HEK293 (cell line): Measurements from ENCODE around the gene BEX2.

Source experiments
- EGR2 ChIP-seq: fragments of 450-650 bp; formaldehyde crosslinking; IDR thresholded peaks from 2 replicates; pipeline ENCODE4 v1.5.1; 2016; ENCODE audit warnings: low read depth, missing biosample characterization, missing genetic modification characterization
- GLIS2 ChIP-seq: fragments of 450-650 bp; formaldehyde crosslinking; IDR thresholded peaks from 2 replicates; pipeline ENCODE4 v1.5.1; 2016; ENCODE audit warnings: missing biosample characterization, missing genetic modification characterization
- KLF16 ChIP-seq: fragments of 450-650 bp; formaldehyde crosslinking; IDR thresholded peaks from 2 replicates; pipeline ENCODE4 v1.5.1; 2017; ENCODE audit warnings: missing biosample characterization, missing genetic modification characterization
- KLF8 ChIP-seq: fragments of 450-650 bp; formaldehyde crosslinking; IDR thresholded peaks from 2 replicates; pipeline ENCODE4 v1.5.1; 2016; ENCODE audit warnings: missing biosample characterization, missing genetic modification characterization
- KLF9 ChIP-seq: fragments of 450-650 bp; formaldehyde crosslinking; IDR thresholded peaks from 2 replicates; pipeline ENCODE4 v1.5.1; 2016; ENCODE audit warnings: missing biosample characterization, missing genetic modification characterization, low read depth
- PRDM10 ChIP-seq: fragments of 450-650 bp; formaldehyde crosslinking; IDR thresholded peaks from 2 replicates; pipeline ENCODE4 v1.5.1; 2016; ENCODE audit warnings: missing biosample characterization, missing genetic modification characterization
- REST ChIP-seq: fragments of 450-650 bp; formaldehyde crosslinking; IDR thresholded peaks from 2 replicates; pipeline ENCODE4 v1.5.1; 2016; ENCODE audit warnings: missing biosample characterization, missing genetic modification characterization
- SETDB1 ChIP-seq: IDR thresholded peaks from one replicate; pipeline ENCODE4 v1.6.1; 2017; ENCODE audit warnings: mild to moderate bottlenecking, low read length, moderate library complexity, mixed read lengths; ENCODE audit not compliant: insufficient read length
- SP3 ChIP-seq: fragments of 450-650 bp; formaldehyde crosslinking; IDR thresholded peaks from 2 replicates; pipeline ENCODE4 v1.5.1; 2016; ENCODE audit warnings: missing biosample characterization, missing genetic modification characterization
- TCF7L2 ChIP-seq: IDR thresholded peaks from 2 replicates; pipeline ENCODE4 v1.6.1; 2011; ENCODE audit warnings: low read depth, mild to moderate bottlenecking, inconsistent platforms, low read length, moderate library complexity, borderline replicate concordance
- WT1 ChIP-seq: fragments of 450-650 bp; formaldehyde crosslinking; IDR thresholded peaks from 2 replicates; pipeline ENCODE4 v1.5.1; 2016; ENCODE audit warnings: missing biosample characterization, missing genetic modification characterization
- ZBTB11 ChIP-seq: fragments of 450-650 bp; formaldehyde crosslinking; conservative IDR thresholded peaks from 2 replicates; pipeline ENCODE4 v1.5.1; 2016; ENCODE audit warnings: low read depth, missing biosample characterization, missing genetic modification characterization
- ZBTB20 ChIP-seq: fragments of 450-650 bp; formaldehyde crosslinking; IDR thresholded peaks from 2 replicates; pipeline ENCODE4 v1.5.1; 2016; ENCODE audit warnings: missing biosample characterization, missing genetic modification characterization
- ZFHX2 ChIP-seq: fragments of 450-650 bp; formaldehyde crosslinking; conservative IDR thresholded peaks from 2 replicates; pipeline ENCODE4 v1.5.1; 2016; ENCODE audit warnings: missing biosample characterization, missing genetic modification characterization
- ZFP37 ChIP-seq: fragments of 450-650 bp; formaldehyde crosslinking; IDR thresholded peaks from 2 replicates; pipeline ENCODE4 v1.5.1; 2016; ENCODE audit warnings: missing biosample characterization, missing genetic modification characterization
- ZNF112 ChIP-seq: fragments of 450-650 bp; formaldehyde crosslinking; IDR thresholded peaks from 2 replicates; pipeline ENCODE4 v1.5.0; 2017; ENCODE audit warnings: missing biosample characterization, missing genetic modification characterization
- ZNF133 ChIP-seq: fragments of 450-650 bp; formaldehyde crosslinking; IDR thresholded peaks from 2 replicates; pipeline ENCODE4 v1.5.1; 2016; ENCODE audit warnings: missing biosample characterization, missing genetic modification characterization
- ZNF214 ChIP-seq: fragments of 450-650 bp; formaldehyde crosslinking; IDR thresholded peaks from 2 replicates; pipeline ENCODE4 v1.5.1; 2017; ENCODE audit warnings: missing biosample characterization, mild to moderate bottlenecking, missing genetic modification characterization, borderline replicate concordance
- ZNF341 ChIP-seq: fragments of 450-650 bp; formaldehyde crosslinking; IDR thresholded peaks from 2 replicates; pipeline ENCODE4; 2016; ENCODE audit warnings: low read depth, missing biosample characterization, missing genetic modification characterization
- ZNF37A ChIP-seq: fragments of 450-650 bp; IDR thresholded peaks from 2 replicates; pipeline ENCODE4 v1.5.1; 2018; ENCODE audit warnings: missing biosample characterization, missing genetic modification characterization
- ZNF423 ChIP-seq: fragments of 450-650 bp; formaldehyde crosslinking; IDR thresholded peaks from 2 replicates; pipeline ENCODE4 v1.5.1; 2016; ENCODE audit warnings: missing biosample characterization, missing genetic modification characterization
- ZNF561 ChIP-seq: fragments of 450-650 bp; IDR thresholded peaks from 2 replicates; pipeline ENCODE4 v1.5.1; 2018; ENCODE audit warnings: missing biosample characterization, missing genetic modification characterization, borderline replicate concordance
- ZNF600 ChIP-seq: fragments of 450-650 bp; formaldehyde crosslinking; IDR thresholded peaks from 2 replicates; pipeline ENCODE4 v1.5.1; 2016; ENCODE audit warnings: missing biosample characterization, missing genetic modification characterization
- ZNF610 ChIP-seq: fragments of 450-650 bp; formaldehyde crosslinking; IDR thresholded peaks from 2 replicates; pipeline ENCODE4 v1.5.1; 2016; ENCODE audit warnings: missing biosample characterization, missing genetic modification characterization, borderline replicate concordance
- ZNF639 ChIP-seq: fragments of 450-650 bp; formaldehyde crosslinking; IDR thresholded peaks from 2 replicates; pipeline ENCODE4 v1.5.1; 2016; ENCODE audit warnings: missing biosample characterization, missing genetic modification characterization
- ZNF658 ChIP-seq: fragments of 450-650 bp; formaldehyde crosslinking; IDR thresholded peaks from 2 replicates; pipeline ENCODE4; 2016; ENCODE audit warnings: missing biosample characterization, missing genetic modification characterization
- ZNF707 ChIP-seq: fragments of 450-650 bp; formaldehyde crosslinking; IDR thresholded peaks from 2 replicates; pipeline ENCODE4 v1.5.1; 2016; ENCODE audit warnings: missing biosample characterization, missing genetic modification characterization
- ZNF76 ChIP-seq: fragments of 450-650 bp; formaldehyde crosslinking; IDR thresholded peaks from 2 replicates; pipeline ENCODE4; 2016; ENCODE audit warnings: low read depth, missing biosample characterization, missing genetic modification characterization, borderline replicate concordance

BEX2 gene

GRCh38 chrX:103310555-103311398 is at the start of gene BEX2 (continued):
- no peak for TF ChIP-seq ZNF37A (tag by site-specific recombination)
- TF ChIP-seq KLF8 (tag by site-specific recombination): peak; percentile 20; the same call in 1 of the 2 replicates
- peak; percentile 68; the same call in 1 of the 2 replicates for TF ChIP-seq KLF16 (tag by site-specific recombination)
- 0 out of 2 replicates have a peak, but pooled peaks have one; percentile 26 for TF ChIP-seq REST (tag by site-specific recombination)
- no peak for TF ChIP-seq TCF7L2
- peak; percentile 58 for TF ChIP-seq PRDM10 (tag by site-specific recombination)
- peak; percentile 53; the same call in 1 of the 2 replicates for TF ChIP-seq EGR2 (tag by site-specific recombination)
- 0 out of 2 replicates have a peak, but pooled peaks have one; percentile 30 for TF ChIP-seq GLIS2 (tag by site-specific recombination)
- TF ChIP-seq ZNF707: no peak
- TF ChIP-seq ZNF214: no peak
- TF ChIP-seq ZNF600 (tag by site-specific recombination): peak; percentile 20; the same call in 1 of the 2 replicates
- TF ChIP-seq ZBTB20 (tag by site-specific recombination): peak; percentile 93
- no peak for TF ChIP-seq ZBTB11 (tag by site-specific recombination)
- no peak for TF ChIP-seq ZNF561
- no peak for TF ChIP-seq ZNF658 (tag by site-specific recombination)
- no peak for TF ChIP-seq WT1 (tag by site-specific recombination)
- TF ChIP-seq ZNF76 (tag by site-specific recombination): no peak
- no peak for TF ChIP-seq ZNF639 (tag by site-specific recombination)
- no peak for TF ChIP-seq ZNF112 (tag by site-specific recombination)
- peak; percentile 51; the same call in 1 of the 2 replicates for TF ChIP-seq ZFHX2 (tag by site-specific recombination)
- TF ChIP-seq KLF9: peak; percentile 88
- TF ChIP-seq SETDB1: no peak
- TF ChIP-seq ZNF423: no peak
- no peak for TF ChIP-seq ZNF133 (tag by site-specific recombination)
- no peak for TF ChIP-seq ZNF610
- no peak for TF ChIP-seq ZFP37 (tag by site-specific recombination)
- TF ChIP-seq SP3: peak; percentile 80
- TF ChIP-seq ZNF341 (tag by site-specific recombination): peak; percentile 26; the same call in 1 of the 2 replicates
